Superior temporal gyrus (tissue), 1 donor: ENCODE results near the gene CRYAA.
"Not testable (repeated sequence)": the region's sequence is repeated elsewhere in the genome, so short reads cannot be mapped to it uniquely, and the experiment has no call there.

Experiments
- DNase-seq: peaks from one replicate; pipeline ENCODE4 v3.0.0-alpha.2; 2016; ENCODE audit errors: extremely low spot score

Gene CRYAA

GRCh38 chr21:43177043-43177906 is 8.5 kb downstream of the CRYAA start:
- DNase-seq, result not testable (repeated sequence)

- not testable (repeated sequence) for DNase-seq
Measured at GRCh38 chr21:43178175-43178826, 9.5 kb downstream of the CRYAA start.

- not testable (repeated sequence) for DNase-seq
Measured at GRCh38 chr21:43181033-43181432, 12.2 kb downstream of the CRYAA start.

GRCh38 chr21:43187268-43187667 is 18.5 kb downstream of the CRYAA start:
- DNase-seq, result not testable (repeated sequence)

- DNase-seq, result no peak
Measured at GRCh38 chr21:43187715-43188114, 18.9 kb downstream of the CRYAA start.

- DNase-seq, result no peak
Measured at GRCh38 chr21:43188181-43188580, 19.4 kb downstream of the CRYAA start.

DNA sequence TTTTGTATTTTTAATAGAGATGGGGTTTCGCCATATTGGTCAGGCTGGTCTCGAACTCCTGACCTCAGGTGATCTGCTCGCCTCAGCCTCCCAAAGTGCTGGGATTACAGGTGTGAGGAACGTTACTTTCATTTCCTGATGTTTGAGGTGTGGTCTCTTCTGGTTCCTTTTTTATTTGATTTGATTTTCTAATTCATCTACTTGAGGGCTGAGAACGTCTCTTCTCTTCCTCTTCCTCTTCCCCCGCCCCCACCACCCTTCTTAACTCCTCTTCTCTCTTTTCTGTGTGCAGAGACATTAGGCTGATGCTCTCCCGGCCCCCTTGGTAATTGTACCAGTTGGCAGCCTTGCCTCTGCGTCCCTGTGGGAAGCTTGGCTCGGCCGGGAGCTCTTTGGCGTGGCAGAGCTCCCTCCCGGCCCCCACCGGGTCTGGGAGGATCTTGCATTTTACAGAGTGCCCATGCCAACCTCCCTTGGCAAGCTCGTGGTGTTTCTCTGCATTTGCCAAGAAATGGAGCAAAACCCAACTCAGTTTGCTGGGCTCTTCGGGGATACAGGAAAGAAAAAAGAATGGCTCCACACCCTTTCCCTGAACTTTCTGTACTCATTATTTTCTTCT is 19.9 kb downstream of the CRYAA start:
- DNase-seq, result peak; percentile 50

DNA sequence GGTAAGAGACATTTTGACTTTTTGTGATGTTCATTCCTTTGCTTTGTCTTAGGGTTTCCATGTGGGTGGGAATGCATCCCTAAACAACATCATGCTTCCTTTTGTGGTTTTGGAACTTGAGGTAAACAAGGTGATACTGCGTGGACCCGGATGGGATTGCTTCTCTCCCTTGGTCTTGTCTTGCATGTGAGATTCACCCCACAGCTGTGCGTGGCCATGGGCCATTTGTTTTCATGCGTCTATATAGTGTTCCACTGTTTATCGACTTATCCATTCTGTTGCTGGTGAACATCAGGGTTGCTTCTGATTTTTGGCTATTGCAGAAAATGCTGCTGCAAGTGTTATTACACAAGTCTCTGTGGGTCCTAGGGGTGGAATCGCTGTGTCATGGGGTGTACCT is 21.1 kb downstream of the CRYAA start:
- DNase-seq, result no peak

GRCh38 chr21:43190544-43190943 is 21.7 kb downstream of the CRYAA start:
- DNase-seq, result no peak

DNA sequence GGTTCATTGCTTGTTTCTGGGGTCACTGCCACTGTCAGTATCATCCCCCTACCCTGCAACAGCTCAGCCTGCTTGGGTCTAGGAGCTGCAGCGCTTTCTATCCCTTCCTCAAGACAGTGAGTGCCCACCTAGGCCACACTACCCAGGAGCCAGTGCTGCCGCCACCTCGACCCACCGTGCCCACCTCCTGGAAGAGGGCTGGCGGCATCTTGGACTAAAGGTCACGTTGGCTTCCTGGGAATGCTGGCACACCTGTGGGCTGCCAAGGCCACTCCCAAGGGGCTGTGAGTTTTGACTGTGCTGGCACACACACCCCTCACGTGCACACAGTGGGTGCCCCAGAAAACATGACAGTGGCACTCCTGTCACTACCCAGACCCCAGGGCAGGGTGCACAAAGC is 22.1 kb downstream of the CRYAA start:
- no peak for DNase-seq

- no peak for DNase-seq
Measured at GRCh38 chr21:43191521-43191920, 22.7 kb downstream of the CRYAA start.

DNA sequence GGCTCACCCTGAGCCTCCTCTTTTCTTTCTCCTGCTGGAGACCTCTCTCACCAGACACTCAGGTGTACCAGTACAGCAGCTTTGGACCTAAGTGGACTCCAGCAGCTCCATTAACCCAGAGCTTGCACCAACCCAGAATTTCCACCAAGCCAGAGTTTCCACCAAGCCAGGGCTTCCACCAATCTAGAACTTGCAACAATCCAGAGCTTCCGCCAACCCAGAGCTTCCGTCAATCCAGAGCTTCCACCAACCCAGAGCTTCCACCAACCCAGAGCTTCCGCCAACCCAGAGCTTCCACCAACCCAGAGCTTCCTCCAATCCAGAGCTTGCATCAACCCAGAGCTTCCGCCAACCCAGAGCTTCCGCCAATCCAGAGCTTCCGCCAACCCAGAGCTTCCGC is 23.2 kb downstream of the CRYAA start:
- no peak for DNase-seq

DNA sequence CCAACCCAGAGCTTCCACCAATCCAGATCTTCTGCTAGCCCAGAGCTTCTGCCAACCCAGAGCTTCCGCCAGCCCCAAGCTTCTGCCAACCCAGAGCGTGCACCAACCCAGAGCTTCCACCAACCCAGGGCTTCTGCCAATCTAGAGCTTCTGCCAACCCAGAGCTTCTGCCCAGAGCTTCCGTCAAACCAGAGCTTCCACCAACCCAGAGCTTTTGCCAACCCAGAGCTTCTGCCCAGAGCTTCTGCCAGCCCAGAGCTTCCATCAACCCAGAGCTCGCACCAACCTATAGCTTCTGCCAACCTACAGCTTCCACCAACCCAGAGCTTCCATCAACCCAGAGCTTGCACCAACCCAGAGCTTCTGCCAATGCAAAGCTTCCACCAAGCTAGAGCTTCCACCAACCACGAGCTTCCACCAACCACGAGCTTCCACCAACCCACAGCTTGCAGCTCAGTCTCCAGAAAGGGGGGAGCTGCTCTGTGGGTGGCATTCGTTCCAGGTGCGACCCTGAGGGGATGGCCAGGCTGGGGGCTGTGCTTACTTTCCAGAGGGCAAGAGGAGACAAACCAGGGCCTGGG is 23.8 kb downstream of the CRYAA start:
- DNase-seq, result no peak

GRCh38 chr21:43193088-43193650 is 24.4 kb downstream of the CRYAA start:
- no peak for DNase-seq

DNA sequence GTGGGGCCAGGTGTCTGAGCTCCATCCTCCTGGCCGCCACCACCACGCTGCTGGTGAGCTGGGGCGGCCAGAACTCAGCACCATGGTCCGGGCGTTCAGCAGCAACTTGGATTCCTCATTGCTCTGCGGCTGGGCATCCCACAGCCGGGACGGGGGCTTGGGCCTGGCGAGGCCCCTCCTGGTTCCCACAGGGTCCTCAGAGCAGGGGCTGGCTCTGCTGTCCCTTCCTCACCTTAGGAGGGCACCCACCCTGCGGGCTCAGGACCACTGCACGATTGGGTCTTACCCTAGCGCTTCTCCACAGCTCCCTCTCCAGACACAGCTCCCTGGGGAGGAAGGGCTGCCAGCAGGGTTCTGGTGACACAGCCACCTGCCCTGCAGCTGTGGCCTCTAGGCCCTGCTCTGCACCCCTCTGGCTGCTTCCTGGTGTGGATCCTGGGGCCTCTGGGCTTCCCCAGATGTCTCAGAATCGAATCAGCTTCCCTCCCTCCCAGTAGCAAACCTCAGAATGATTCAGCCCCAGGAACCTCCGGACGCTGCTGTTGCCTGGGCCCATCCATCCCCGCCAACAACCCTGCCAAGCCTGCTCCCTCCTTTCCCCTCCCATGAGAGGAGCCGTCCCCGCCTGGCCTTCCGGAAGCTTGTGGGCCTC is 25.0 kb downstream of the CRYAA start:
- no peak for DNase-seq

GRCh38 chr21:43194303-43195120 is 25.7 kb downstream of the CRYAA start:
- no peak for DNase-seq

- DNase-seq, result no peak
Measured at GRCh38 chr21:43195121-43196021, 26.6 kb downstream of the CRYAA start.

GRCh38 chr21:43196826-43197225 is 28.0 kb downstream of the CRYAA start:
- DNase-seq, result peak; percentile 10

- DNase-seq, result no peak
Measured at GRCh38 chr21:43198376-43198775, 29.6 kb downstream of the CRYAA start.

- no peak for DNase-seq
Measured at GRCh38 chr21:43201491-43201890, 32.7 kb downstream of the CRYAA start.
